NCI-H2029 (cell line): ENCODE data around the gene TUBB4A.
A peak's percentile ranks its signal among the peaks of the same experiment; 100 is the strongest.
"Not testable (repeated sequence)": the region's sequence is repeated elsewhere in the genome, so short reads cannot be mapped to it uniquely, and the experiment has no call there.

Source experiments
- DNase-seq: peaks from one replicate; lab custom pipeline; 2025; lab: John Stamatoyannopoulos, UW

The TUBB4A gene

DNA sequence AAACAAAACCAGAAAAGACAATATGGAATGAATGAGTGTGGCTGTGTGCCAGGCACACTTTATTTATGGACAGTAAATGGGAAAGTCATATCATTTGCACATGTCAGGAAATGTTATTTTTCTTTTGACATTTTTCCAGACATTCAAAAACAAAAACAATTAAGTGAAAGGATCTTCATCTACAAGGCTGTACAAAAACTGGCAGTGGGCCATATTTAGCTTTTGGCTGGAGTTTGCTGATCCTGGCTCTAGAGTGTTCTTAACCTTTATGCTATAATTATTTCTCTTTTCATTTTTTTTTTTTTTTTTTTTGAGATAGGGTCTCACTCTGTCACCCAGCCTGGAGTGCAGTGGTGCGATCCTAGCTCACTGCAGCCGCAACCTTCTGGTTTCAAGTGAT, 22.2 kb upstream of the TUBB4A start:
- no peak for DNase-seq

DNA sequence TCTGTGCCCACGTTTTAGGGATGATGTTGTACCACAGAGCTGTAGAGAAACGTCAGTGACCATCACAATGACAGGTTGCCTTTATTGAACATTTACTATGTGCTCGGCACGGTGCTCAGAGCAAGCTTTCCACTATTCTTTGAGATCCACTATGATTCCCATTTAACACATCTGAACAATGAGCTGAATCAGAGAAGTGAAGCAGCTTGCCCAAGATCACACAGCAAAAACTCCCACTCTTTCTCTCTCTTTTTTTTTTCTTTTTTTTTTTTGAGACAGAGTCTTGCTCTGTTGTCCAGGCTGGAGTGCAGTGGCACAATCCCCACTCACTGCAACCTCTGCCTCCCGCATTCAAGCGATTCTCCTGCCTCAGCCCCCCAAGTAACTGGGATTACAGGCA, 20.6 kb upstream of the TUBB4A start:
- no peak for DNase-seq

DNA sequence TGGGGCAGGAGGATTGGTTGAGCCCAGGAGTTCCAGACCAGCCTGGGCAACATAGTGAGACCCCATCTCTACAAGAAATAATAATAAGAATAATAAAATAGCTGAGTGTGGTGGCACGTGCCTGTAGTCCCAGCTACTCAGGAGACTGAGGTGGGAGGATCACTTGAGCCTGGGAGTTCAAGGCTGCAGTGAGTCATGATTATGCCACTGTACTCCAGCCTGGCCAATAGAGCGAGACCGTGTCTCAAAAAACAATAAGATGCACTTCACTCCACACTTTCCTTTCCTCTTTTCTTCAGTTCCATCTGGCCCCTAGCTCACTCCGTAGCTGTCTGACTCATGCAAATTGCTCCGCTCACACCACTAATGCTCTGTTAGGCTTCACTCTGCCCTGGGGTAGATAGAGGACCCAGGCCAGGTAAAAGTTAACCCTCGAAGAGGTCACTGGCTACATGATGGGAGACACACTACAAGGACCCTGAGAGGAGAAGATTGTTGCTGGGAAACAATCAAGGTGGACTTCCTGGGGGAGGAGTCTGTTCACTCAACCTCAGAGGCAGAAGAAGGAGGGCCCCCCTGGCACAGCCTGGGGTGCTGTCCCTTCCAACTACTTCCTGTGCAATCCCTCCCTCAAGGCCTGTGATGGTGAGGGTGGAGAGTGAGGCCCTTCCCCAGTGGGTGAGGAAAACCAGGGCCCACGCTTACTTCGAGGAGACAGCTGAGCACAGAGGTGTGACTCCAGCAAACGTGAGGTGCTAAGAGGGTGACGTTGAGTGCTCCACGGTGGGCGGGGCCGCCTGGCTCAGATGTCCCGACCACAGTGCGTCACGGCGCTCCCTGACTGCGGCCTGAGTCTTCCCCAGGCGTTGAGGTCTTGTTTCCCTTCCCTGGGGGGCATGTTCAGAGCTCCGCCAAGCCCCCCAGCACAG, 19.9 kb upstream of the TUBB4A start:
- no peak for DNase-seq

DNA sequence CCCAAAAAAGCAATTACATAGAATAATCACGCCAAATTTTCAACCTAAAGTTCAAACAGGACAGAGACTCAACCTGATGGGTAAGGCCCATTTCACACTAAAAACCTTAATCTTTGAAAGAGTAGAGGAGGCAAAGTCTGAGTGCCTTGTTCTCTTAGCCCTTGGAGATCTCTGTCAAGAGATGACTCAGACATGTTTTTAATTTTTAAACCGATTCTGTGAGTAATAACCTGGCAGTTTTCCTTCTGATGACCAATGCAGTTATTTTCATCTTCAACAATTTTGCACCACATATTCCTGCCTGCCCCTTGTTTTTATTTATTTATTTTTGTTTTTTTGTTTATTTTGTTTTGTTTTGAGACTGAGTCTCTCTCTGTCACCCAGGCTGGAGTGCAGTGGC, 17.2 kb upstream of the TUBB4A start:
- no peak for DNase-seq

DNA sequence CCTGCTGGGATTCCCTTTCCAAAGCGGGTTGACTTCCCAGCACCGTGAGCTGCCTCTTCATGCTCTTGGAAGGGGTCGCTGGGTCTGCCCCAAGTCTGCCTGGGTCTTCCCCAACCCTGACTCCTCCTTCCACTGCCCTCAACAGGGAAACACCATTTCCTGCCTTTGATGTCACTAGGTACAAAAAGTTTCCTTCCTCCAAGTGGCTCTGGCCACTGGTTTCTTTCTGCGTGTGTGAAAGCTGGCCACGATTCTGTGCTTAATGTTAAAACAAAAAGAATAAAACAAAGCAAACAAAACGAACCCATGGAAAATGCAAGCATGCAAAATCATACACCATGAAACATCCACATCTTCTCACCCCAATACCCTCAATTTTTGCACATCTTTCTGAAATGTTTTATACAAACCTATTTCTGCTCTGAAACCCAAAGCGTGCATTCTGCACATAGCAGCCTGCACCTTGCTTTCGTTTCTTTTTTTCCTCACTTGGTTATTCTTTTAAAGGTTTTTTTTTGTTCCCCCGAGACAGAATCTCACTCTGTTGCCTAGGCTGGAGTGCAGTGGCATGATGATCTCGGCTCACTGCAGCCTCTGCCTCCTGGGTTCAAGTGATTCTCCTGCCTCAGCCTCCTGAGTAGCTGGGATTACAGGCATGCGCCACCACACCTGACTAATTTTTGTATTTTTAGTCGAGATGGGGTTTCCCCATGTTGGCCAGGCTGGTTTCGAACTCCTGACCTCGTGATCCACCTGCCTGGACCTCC, 16.2 kb upstream of the TUBB4A start:
- no peak for DNase-seq

DNA sequence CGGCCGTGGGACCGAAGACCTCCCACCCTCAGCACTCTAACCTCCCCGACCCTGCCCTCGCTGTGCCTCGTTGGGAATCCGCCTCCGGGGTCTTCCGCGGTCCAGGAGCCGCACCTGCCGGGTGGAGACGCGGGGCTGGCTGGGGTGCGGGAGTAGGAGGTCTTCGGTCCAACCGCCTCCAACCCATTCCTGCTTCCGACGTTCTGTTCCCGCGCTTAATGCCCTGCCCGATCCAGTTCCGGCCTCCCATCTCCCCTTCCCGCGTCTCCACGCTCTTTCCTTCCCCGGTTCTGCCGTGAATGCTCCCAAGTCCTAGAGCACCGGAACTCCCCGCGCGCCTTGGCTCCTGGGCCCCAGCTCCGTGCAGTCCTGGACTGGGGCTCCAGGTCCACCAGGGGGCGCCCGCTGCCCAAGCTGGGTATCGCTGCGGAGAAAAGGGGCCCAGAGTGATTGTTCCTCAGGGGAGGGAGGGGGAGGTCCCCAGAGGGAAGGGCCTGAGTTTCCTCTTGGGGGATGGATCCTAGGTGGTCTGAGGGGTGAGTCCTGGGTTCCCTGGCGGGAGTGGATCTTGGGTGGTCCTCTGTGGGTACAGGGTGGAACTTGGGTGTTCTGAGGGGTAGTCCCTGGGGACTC, 14.7 kb upstream of the TUBB4A start:
- peak; percentile 88 for DNase-seq

DNA sequence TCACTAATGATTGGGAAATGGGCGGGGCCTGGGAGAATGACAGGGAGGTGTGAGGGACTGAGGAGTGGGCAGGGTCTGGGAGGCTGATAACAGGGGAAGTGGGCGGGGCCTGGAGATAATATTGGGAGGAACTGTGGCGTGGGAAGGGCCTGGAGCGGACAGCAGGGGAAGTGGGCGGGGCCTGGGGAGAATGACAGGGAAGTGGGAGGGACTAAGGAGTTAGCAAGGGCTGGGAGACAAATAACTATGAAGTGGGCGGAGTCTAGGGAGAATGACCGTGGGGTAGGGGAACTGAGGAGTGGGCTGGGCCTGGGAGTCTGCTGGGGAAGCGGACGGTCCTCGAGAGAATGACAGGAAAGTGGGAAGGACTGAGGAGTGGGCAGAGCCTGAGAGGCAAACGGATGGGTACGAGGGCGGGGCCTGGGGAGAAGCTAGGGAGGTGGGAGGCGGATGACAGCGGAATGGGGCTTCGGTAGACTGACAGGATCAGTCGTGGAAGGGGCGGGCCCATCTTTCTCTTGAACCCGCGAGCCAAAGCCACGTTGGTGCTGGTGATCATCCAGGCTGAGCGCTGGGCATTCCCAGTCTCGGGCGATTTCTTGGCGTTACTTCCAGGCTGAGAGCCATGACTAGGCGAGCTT, 14.0 kb upstream of the TUBB4A start:
- DNase-seq, result peak; percentile 97

DNA sequence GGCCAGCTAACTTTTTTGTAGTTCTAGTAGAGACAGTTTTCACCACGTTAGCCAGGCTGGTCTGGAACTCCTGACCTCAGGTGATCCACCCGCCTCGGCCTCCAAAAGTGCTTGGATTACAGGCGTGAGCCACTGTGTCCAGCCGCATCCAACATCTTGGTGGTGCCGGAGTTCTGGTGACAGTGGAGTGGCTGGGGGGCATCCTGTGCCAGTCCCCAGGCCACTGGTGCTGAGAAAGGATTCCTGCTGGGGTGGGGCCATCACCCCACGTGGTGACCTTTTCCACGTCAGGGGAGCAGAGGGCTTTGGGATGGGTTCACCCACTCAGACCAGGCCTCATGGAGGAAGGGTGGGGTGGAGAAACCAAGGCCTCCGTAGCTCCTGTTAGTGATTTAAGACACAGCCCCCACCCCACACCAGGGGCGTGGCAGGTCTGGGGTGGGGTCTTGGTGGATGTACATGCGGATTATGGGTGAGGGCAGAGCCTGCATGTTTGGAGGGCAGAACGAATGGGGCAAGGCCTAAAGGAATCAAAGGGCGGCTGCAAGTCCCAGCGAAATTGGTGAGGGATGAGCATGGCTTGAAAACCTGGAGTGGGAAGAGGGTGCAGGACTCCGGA, 12.9 kb upstream of the TUBB4A start:
- no peak for DNase-seq

DNA sequence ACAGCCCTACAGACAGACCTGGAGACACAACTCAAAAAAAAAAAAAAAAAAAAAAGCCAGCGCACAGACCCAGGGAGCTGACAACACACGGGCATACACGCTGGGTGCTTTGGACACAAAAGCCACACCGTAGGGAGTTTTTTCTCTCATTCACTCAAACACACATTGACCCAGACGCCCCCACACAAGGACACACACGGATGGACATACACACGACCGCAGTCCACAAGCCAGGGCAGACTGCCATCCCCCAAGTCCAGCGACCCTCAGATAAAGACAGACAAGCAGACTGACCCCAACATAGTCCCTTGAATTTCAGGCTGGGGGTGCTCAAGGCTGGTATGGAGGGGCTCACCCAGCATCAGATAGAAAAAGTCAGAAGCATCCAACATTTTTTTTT, 12.0 kb upstream of the TUBB4A start:
- no peak for DNase-seq

DNA sequence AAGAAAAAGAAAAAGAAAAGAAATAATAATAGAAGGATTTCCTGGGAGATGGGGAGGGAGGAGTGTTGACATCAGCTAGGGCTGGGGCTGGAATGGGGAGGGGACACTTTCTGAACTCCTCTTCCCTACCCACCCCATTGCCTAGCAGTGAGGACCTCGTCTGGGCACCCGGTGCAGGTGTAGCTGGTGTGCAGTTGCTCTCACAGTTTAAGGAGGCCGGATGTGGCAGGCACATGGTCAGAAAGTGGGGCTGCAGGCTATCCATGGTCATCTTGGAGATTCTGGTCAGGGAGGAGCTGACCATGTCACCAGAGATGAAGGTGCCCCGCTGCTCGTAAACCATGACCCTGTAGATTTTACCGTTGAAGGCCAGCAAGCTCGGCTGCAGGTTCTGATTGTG, 8.5 kb upstream of the TUBB4A start:
- DNase-seq, result no peak

DNA sequence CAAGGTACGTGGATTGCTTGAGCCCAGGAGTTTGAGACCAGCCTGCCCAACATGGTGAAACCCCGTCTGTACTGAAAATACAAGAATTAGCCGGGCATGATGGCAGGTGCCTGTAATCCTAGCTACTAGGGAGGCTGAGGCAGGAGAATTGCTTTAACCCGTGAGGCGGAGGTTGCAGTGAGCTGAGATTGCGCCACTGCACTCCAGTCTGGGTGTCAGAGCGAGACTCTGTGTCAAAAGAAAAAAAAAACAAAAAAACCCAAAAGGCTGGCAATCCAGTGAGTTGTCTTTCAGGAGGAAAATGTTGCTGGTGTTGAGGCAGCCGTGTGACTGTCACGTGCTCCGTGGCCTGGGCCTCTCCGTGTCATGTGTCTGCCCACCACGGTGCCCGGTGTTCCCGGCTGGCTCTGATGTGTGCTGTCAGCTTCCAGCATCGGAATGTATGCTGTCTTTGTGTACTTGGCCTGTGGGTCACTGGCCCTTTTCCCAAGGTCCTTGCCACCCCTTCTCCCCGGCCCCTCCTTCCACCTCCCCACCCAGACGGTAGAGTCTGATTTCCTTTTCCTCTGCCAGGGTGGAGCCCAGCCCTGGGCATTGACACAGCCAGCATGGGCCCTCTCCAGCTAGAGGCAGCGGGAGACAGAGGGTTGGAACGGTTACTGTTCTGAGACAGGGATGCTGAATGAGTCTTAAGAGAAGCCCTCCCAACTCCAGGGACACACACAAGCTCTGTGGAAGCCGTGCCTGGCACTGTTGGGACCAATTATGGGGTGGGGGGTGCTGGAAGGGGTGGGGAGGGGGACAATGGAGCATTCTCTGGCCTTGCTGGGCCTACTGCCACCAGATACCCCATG, 7.2 kb upstream of the TUBB4A start:
- DNase-seq, result no peak

DNA sequence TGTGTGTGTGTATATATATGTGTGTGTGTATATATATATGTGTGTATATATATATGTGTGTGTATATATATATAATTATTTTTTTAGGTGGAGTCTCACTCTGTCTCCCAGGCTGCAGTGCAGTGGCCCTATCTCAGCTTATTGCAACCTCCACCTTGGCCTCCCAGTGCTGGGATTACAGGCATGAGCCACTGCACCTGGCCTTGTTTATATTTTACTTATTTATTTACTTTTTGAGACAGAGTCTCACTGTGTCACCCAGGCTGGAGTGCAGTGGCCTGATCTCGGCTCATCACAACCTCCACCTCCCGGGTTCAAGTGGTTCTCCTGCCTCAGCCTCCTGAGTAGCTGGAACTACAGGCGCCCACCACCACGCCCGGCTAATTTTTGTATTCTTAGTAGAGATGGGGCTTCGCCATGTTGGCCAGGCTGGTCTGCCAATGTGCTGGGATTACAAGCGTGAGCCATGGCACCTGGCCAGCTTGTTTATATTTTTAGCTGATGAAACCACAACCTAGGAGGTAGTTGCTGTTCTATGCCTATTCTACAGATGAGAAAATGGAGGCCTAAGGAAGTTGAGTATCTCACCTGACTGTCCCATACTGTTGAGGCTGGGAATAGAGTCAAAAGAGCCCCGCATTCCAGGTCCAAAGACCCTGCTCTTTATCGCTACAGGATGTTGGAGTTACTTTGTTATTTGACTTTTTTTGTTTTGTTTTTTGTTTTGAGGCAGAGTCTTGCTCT, 6.1 kb upstream of the TUBB4A start:
- not testable (repeated sequence) for DNase-seq

DNA sequence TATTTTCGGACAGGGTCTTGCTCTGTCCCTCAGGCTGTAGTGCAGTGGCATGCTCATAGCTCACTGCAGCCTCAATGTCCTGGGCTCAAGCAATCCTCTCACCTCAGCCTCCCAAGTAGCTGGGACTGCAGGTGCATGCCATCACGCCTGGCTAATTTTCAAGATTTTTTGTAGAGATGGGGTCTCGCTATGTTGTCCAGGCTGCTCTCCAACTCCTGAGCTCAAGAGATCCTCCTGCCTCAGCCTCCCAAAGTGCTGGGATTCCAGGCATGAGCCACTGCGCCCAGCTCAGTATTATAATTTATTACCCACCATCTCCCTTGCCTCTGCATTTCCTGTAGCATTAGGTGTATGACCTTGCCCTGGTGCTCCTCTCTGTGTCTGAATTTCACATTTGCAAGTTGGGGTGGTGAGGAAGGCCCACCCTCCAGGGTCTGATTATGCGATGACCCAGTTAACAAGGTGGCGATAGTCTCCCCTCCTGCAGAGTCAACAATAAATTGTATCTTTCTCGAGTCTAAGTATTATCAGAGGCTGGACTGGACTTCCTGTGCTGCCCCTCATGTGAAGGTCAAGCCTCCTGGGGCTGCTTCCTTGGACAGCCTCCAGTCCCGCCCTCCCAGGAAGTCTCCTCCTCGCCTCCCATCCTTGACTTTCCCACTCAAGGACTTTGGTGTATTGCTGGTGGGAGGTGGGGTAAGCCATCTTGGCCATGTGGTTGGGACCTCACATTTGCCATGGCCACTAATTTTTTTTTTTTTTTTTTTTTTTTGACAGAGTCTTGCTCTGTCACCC, 1.5 kb upstream of the TUBB4A start:
- DNase-seq, result no peak

DNA sequence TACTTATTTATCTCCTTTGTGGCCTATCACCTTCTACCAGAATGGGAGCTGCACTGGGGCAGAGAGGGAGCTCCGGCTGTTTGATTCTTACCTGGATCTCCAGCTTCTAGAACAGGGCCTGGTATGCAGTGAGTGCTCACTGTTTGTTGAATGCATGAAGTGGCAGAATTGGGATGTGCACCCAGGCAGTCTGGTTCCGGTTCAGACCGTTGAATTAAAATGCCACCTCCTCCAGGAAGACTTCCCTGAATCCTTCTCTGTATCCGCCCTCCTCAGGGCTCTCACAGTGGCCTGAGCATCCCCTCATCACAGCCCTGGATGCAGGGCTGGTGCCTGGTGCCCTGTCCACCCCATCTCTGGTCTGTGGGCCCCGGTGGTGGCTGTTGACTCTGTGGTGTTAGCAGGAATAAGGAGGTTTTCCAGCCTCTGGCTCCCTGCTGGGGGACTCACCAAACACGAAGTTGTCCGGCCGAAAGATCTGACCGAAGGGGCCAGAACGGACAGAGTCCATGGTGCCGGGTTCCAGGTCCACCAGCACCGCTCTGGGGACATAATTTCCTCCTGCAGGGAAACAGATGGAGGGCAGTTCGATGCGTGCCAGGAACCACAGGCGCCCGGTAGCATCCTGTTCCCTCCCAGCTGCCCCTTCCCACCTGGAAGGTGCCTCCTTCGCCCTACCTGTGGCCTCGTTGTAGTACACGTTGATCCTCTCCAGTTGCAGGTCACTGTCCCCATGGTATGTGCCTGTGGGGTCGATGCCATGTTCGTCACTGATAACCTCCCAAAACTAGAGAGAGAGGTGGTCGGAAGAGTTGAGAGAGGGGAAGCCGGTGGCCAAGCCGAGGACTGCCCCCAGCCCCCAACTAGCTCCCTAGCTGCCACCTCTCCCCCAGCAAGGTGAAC, 1.0 kb downstream of the TUBB4A start:
- DNase-seq, result no peak

DNA sequence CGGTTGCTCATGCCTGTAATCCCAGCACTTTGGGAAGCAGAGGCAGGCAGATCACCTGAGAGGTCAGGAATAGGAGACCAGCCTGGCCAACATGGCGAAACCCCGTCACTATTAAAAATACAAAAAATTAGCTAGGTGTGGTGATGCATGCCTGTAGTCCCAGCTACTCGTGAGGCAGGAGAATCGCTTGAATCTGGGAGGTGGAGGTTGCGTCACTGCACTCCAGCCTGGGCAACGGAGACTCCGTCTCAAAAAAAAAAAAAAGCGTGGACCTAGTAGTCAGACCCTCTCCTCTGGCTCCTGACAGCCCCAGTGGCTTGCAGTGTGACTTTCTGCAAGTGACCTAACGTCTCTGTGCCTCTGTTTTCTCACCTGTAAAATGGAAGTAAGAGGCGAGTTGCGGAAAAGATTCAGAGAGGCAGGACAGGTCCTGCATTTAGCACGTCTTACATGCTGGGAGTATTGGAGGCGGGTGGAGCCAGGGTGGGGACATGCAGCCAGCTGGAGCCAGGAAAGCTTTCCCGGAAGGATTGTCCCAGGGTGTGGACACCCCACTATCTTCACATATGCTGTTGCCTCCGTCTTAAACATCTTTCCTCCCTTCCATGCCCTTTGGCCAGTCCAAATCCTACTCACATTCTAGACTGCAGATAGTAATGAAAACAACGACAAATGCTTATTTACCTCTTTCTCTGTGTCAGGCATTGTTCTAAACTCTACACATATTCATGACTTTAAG, 2.9 kb downstream of the TUBB4A start:
- no peak for DNase-seq

DNA sequence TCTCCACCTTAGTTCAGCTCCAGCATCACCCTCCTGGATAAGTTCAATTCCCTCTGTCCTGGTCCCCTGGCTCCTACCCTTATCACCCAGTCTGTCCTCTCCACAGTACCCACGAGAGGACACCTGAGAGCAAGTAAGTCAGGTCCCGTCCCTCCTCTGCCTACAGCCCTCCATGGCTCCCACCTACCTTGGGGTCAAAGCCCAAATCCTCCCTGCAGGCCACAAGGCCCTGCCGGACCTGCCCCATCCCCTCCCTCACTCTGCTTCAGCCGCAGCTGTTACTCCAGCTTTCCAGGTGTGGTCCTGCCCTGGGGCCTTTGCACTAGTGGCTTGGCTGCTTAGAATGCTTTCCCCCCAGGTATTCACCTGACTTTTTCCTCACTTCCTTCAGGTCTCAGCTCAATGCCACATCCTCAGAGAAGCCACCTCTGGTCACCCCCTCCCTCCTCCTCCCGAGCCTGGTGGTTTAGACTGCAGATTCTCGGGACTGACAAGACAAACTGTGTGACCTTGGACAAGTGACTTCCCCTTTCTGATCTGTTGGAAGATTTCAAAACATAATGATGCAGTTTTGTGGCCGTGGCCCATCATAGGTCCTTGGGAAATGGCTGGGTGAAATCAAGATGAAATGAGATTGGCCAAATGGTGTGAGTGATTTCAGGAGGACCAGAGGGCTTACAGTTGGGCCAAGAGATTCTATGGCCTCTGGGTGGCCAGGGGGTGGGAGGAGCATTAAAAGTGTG, 3.6 kb downstream of the TUBB4A start:
- no peak for DNase-seq

DNA sequence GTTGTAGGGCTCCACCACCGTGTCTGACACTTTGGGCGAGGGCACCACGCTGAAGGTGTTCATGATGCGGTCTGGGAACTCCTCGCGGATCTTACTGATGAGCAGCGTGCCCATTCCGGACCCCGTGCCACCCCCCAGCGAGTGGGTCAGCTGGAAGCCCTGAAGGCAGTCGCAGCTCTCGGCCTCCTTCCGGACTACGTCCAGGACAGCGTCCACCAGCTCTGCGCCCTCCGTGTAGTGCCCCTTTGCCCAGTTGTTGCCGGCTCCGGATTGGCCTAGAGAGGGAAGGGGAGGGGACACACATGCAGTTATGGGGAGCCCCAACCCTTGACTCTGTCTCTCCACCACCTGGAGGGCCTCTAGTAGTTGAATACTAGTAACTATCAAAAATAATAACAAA, 6.2 kb downstream of the TUBB4A start:
- DNase-seq, result no peak
